WTC11 (cell line): ENCODE data around the gene LRRTM1. TPM values are rescaled to one million over a fixed set of nuclear protein-coding genes. Genes with fewer than 3 reads are reported as not detected.

Experiments used
- ATAC-seq: fragments of 200-7000 bp; cut with Tn5 transposase; 2 replicates; pipeline ENCODE4 v1.10.0; 2021; ENCODE audit warnings: mild to moderate bottlenecking, moderate library complexity
- CTCF ChIA-PET: fragments of 300-600 bp; sonication (Branson Sonifier 250); formaldehyde crosslinking; loops from one replicate; lab custom pipeline; 2021; ENCODE audit warnings: antibody characterized with exemption; lab: Charles Lee
- POLR2A ChIA-PET: fragments of 350-600 bp; sonication (Branson Sonifier 250); formaldehyde crosslinking; loops from one replicate; lab custom pipeline; 2021; ENCODE audit warnings: antibody characterized with exemption; lab: Charles Lee
- DNase-seq: peaks from one replicate; pipeline ENCODE4 v3.0.0; 2021; ENCODE audit warnings: low spot score
- H3K27ac Mint-ChIP-seq: 2 replicates; pipeline ENCODE4 v1.8.0; 2021; ENCODE audit warnings: mixed read lengths
- H3K27me3 Mint-ChIP-seq: 2 replicates; pipeline ENCODE4 v1.8.0; 2021; ENCODE audit warnings: low read depth, mild to moderate bottlenecking, moderate library complexity, mixed read lengths
- H3K36me3 Mint-ChIP-seq: 2 replicates; pipeline ENCODE4 v1.8.0; 2021; ENCODE audit warnings: mixed read lengths
- H3K4me1 Mint-ChIP-seq: 2 replicates; pipeline ENCODE4 v1.8.0; 2022; ENCODE audit warnings: mixed read lengths
- H3K4me3 Mint-ChIP-seq: 2 replicates; pipeline ENCODE4 v1.8.0; 2021; ENCODE audit warnings: mild to moderate bottlenecking, moderate library complexity, mixed read lengths
- H3K9me3 Mint-ChIP-seq: 2 replicates; pipeline ENCODE4 v1.8.0; 2021; ENCODE audit warnings: mixed read lengths
- AFF4 ChIP-seq: sonication (generic); formaldehyde crosslinking; IDR thresholded peaks from 2 replicates; pipeline ENCODE4 v1.8.1; 2023; ENCODE audit warnings: mild to moderate bottlenecking, missing genetic modification reagents, borderline replicate concordance
- CREB1 ChIP-seq: sonication (generic); formaldehyde crosslinking; IDR thresholded peaks from 2 replicates; pipeline ENCODE4 v1.8.0; 2023; ENCODE audit warnings: mild to moderate bottlenecking, missing genetic modification reagents
- E2F4 ChIP-seq: sonication (generic); formaldehyde crosslinking; IDR thresholded peaks from 2 replicates; pipeline ENCODE4 v1.8.1; 2022; ENCODE audit warnings: low read depth, mild to moderate bottlenecking, moderate library complexity, missing genetic modification reagents, borderline replicate concordance
- ERG ChIP-seq: fragments of 250-450 bp; sonication (Bioruptor Pico); IDR thresholded peaks from 2 replicates; pipeline ENCODE4 v1.8.0; 2021; ENCODE audit warnings: mild to moderate bottlenecking
- FOXJ3 ChIP-seq: sonication (generic); formaldehyde crosslinking; IDR thresholded peaks from 2 replicates; pipeline ENCODE4 v1.9.0; 2021; ENCODE audit warnings: missing genetic modification reagents, mild to moderate bottlenecking, borderline replicate concordance
- GABPB1 ChIP-seq: sonication (generic); formaldehyde crosslinking; IDR thresholded peaks from 2 replicates; pipeline ENCODE4 v1.8.1; 2023; ENCODE audit warnings: mild to moderate bottlenecking, missing genetic modification reagents
- MAX ChIP-seq: sonication (generic); formaldehyde crosslinking; IDR thresholded peaks from 2 replicates; pipeline ENCODE4 v1.8.0; 2022; ENCODE audit warnings: mild to moderate bottlenecking, missing genetic modification reagents
- MYBL2 ChIP-seq: sonication (generic); formaldehyde crosslinking; IDR thresholded peaks from 2 replicates; pipeline ENCODE4 v1.8.1; 2023; ENCODE audit warnings: mild to moderate bottlenecking, moderate library complexity, missing genetic modification reagents
- NFE2L1 ChIP-seq: sonication (generic); formaldehyde crosslinking; IDR thresholded peaks from 2 replicates; pipeline ENCODE4 v1.8.1; 2023; ENCODE audit warnings: missing genetic modification reagents
- ZNF219 ChIP-seq: sonication (generic); formaldehyde crosslinking; IDR thresholded peaks from 2 replicates; pipeline ENCODE4 v1.8.0; 2023; ENCODE audit warnings: missing genetic modification reagents, mild to moderate bottlenecking, borderline replicate concordance
- ZNF281 ChIP-seq: sonication (generic); formaldehyde crosslinking; IDR thresholded peaks from 2 replicates; pipeline ENCODE4 v1.8.0; 2023; ENCODE audit warnings: mild to moderate bottlenecking, missing genetic modification reagents
- ZNF416 ChIP-seq: fragments of 250-450 bp; sonication (Bioruptor Pico); IDR thresholded peaks from 2 replicates; pipeline ENCODE4 v1.9.0; 2021; ENCODE audit warnings: mild to moderate bottlenecking, inconsistent platforms
- total RNA-seq: library from RNA; stranded (reverse); gene quantifications from 3 replicates; pipeline ENCODE4 v1.2.3, GENCODE V29; 2021
- TF ChIP-seq, protein P1 (sequence below): sonication (generic); formaldehyde crosslinking; IDR thresholded peaks from 2 replicates; pipeline ENCODE4 v1.8.1; 2022; ENCODE audit warnings: missing genetic modification reagents, borderline replicate concordance
- TF ChIP-seq, protein P2 (sequence below): sonication (generic); formaldehyde crosslinking; IDR thresholded peaks from 2 replicates; pipeline ENCODE4 v1.8.0; 2023; ENCODE audit warnings: missing genetic modification reagents
- TF ChIP-seq, protein P3 (sequence below): sonication (generic); formaldehyde crosslinking; IDR thresholded peaks from 2 replicates; pipeline ENCODE4 v1.8.1; 2023; ENCODE audit warnings: mild to moderate bottlenecking, moderate library complexity, missing genetic modification reagents

The LRRTM1 gene
- total RNA-seq, 1 experiment from 2014 or later: 1.2 TPM

GRCh38 chr2:80333886-80334285 is 29.3 kb upstream of the LRRTM1 start:
- Mint-ChIP-seq H3K4me3 (no peak overlapping the region), H3K9me3 (no peaks in the 10 kb centered on the region), H3K27ac (no peak overlapping the region), H3K36me3 (no peaks in the 10 kb centered on the region), H3K27me3 (peaks cover 13% of the 10 kb centered on the region), H3K4me1 (peaks cover 20% of the 10 kb centered on the region)
- ChIA-PET POLR2A (no interaction called here), CTCF (no interaction called here)
- no peak for TF ChIP-seq AFF4 (CRISPR knock-in tag)
- TF ChIP-seq NFE2L1: no peak
- TF ChIP-seq ERG (CRISPR knock-in tag): no peak
- TF ChIP-seq MYBL2: no peak
- no peak for TF ChIP-seq ZNF281 (CRISPR knock-in tag)
- TF ChIP-seq, protein P1, sequence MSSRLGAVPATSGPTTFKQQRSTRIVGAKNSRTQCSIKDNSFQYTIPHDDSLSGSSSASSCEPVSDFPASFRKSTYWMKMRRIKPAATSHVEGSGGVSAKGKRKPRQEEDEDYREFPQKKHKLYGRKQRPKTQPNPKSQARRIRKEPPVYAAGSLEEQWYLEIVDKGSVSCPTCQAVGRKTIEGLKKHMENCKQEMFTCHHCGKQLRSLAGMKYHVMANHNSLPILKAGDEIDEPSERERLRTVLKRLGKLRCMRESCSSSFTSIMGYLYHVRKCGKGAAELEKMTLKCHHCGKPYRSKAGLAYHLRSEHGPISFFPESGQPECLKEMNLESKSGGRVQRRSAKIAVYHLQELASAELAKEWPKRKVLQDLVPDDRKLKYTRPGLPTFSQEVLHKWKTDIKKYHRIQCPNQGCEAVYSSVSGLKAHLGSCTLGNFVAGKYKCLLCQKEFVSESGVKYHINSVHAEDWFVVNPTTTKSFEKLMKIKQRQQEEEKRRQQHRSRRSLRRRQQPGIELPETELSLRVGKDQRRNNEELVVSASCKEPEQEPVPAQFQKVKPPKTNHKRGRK (CRISPR knock-in tag): no peak
- TF ChIP-seq CREB1 (CRISPR knock-in tag): no peak
- TF ChIP-seq GABPB1 (CRISPR knock-in tag): no peak
- TF ChIP-seq, protein P2, sequence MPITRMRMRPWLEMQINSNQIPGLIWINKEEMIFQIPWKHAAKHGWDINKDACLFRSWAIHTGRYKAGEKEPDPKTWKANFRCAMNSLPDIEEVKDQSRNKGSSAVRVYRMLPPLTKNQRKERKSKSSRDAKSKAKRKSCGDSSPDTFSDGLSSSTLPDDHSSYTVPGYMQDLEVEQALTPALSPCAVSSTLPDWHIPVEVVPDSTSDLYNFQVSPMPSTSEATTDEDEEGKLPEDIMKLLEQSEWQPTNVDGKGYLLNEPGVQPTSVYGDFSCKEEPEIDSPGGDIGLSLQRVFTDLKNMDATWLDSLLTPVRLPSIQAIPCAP (CRISPR knock-in tag): no peak
- TF ChIP-seq E2F4 (CRISPR knock-in tag): no peak
- TF ChIP-seq FOXJ3 (CRISPR knock-in tag): no peak
- no peak for TF ChIP-seq MAX
- no peak for TF ChIP-seq ZNF416 (CRISPR knock-in tag)
- TF ChIP-seq, protein P3, sequence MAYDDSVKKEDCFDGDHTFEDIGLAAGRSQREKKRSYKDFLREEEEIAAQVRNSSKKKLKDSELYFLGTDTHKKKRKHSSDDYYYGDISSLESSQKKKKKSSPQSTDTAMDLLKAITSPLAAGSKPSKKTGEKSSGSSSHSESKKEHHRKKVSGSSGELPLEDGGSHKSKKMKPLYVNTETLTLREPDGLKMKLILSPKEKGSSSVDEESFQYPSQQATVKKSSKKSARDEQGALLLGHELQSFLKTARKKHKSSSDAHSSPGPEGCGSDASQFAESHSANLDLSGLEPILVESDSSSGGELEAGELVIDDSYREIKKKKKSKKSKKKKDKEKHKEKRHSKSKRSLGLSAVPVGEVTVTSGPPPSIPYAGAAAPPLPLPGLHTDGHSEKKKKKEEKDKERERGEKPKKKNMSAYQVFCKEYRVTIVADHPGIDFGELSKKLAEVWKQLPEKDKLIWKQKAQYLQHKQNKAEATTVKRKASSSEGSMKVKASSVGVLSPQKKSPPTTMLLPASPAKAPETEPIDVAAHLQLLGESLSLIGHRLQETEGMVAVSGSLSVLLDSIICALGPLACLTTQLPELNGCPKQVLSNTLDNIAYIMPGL: no peak
- TF ChIP-seq ZNF219: no peak
- ATAC-seq (no peak), DNase-seq (no peak)
